ENCODE measurements around the gene PHAF1. TPM values are rescaled to one million over a fixed set of nuclear protein-coding genes. Genes with fewer than 3 reads are reported as not detected.

The PHAF1 gene
- total RNA-seq, 1 experiment from 2014 or later = 15.7 TPM

DNA sequence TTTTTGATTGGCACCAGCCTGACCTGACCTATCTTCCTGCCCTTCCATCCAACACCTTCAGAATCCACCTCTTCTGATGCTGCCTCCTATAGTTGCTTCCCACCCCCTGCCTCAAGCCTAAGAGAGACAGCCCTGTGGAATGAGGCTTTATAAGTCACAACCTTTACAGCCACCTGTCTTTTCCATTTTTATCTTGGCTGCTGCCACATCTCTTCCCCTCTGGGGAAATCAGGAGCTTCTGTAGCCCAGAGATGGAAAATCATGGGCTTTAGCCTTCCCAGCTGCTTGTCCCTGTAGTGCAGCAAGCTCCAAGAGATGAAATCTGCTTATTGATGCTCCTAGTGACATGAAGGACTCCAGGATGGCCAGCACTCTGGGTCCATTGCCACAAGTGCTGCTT is 18.7 kb downstream of the PHAF1 start:
- no TSS peak for BruUV-seq (replicated peaks)
- CTCF ChIA-PET = no interaction called here
- intact Hi-C loops (cut with micrococcal nuclease; ENCODE audit: unreplicated experiment) = no loop called here

DNA sequence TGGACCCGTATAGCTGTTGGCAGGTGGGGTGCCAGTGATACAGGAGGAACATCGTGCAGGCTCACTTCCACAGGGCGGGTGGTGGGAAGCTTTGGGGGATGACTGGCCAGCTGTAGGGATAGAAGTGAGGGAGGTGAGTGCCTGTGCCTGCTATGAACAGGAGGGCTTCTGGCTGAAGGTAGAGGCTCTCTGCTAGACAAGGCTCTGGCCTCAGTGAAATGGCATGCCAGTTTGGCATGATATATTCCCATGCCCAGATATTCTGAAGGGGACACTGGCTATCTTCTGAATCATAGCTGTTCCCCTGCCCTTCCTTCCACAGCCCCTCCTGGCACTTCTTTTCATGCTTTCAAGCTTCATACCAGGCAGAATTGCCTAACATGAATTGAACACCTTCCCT is 19.1 kb downstream of the PHAF1 start:
- H3K27ac ChIP-seq (ENCODE audit: low read length) = no peak overlapping the region
- intact Hi-C loops (cut with micrococcal nuclease; ENCODE audit: unreplicated experiment) (no loop called here), in situ Hi-C loops (cut with HindIII; ENCODE audit: low pct_unique_long_range_greater_than_20kb, low sequenced_read_pairs) (no loop called here)
- H3K27me3 ChIP-seq (ENCODE audit: control insufficient read depth, insufficient read depth, low read length) = no peaks in the 10 kb centered on the region
- no peak for ATAC-seq
- H3K36me3 ChIP-seq (ENCODE audit: control insufficient read depth, insufficient read depth, low read length) = no peaks in the 10 kb centered on the region; the same call in none of the 2 replicates
- no peaks in the 10 kb centered on the region for H3K4me1 ChIP-seq (ENCODE audit: control insufficient read depth, insufficient read depth, low read length)
- DNase-seq (ENCODE audit: low read depth, low spot score) = no peak
- no TSS peak for BruUV-seq (replicated peaks)
- H3K9me3 ChIP-seq (ENCODE audit: control insufficient read depth, insufficient read depth, low read depth, low read length) = no peaks in the 10 kb centered on the region
- POLR2A ChIA-PET = no interaction called here
- no peak overlapping the region for H3K4me3 ChIP-seq (ENCODE audit: low read depth in 2 of 2, low read length in 2 of 2)
- TF ChIP-seq, protein P1, sequence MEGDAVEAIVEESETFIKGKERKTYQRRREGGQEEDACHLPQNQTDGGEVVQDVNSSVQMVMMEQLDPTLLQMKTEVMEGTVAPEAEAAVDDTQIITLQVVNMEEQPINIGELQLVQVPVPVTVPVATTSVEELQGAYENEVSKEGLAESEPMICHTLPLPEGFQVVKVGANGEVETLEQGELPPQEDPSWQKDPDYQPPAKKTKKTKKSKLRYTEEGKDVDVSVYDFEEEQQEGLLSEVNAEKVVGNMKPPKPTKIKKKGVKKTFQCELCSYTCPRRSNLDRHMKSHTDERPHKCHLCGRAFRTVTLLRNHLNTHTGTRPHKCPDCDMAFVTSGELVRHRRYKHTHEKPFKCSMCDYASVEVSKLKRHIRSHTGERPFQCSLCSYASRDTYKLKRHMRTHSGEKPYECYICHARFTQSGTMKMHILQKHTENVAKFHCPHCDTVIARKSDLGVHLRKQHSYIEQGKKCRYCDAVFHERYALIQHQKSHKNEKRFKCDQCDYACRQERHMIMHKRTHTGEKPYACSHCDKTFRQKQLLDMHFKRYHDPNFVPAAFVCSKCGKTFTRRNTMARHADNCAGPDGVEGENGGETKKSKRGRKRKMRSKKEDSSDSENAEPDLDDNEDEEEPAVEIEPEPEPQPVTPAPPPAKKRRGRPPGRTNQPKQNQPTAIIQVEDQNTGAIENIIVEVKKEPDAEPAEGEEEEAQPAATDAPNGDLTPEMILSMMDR (IDR thresholded peaks at IDR 0.05) = no peak
- no peak for TF ChIP-seq TCF7L2 (IDR thresholded peaks at IDR 0.05; ENCODE audit: low read depth, low read length)
- no peak for TF ChIP-seq SIN3A (IDR thresholded peaks at IDR 0.05; ENCODE audit: borderline replicate concordance, insufficient read depth, low read depth, low read length)
- TF ChIP-seq POLR2AphosphoS5 (IDR thresholded peaks at IDR 0.05; ENCODE audit: low read depth, low read length) = no peak
- TF ChIP-seq, protein P2, sequence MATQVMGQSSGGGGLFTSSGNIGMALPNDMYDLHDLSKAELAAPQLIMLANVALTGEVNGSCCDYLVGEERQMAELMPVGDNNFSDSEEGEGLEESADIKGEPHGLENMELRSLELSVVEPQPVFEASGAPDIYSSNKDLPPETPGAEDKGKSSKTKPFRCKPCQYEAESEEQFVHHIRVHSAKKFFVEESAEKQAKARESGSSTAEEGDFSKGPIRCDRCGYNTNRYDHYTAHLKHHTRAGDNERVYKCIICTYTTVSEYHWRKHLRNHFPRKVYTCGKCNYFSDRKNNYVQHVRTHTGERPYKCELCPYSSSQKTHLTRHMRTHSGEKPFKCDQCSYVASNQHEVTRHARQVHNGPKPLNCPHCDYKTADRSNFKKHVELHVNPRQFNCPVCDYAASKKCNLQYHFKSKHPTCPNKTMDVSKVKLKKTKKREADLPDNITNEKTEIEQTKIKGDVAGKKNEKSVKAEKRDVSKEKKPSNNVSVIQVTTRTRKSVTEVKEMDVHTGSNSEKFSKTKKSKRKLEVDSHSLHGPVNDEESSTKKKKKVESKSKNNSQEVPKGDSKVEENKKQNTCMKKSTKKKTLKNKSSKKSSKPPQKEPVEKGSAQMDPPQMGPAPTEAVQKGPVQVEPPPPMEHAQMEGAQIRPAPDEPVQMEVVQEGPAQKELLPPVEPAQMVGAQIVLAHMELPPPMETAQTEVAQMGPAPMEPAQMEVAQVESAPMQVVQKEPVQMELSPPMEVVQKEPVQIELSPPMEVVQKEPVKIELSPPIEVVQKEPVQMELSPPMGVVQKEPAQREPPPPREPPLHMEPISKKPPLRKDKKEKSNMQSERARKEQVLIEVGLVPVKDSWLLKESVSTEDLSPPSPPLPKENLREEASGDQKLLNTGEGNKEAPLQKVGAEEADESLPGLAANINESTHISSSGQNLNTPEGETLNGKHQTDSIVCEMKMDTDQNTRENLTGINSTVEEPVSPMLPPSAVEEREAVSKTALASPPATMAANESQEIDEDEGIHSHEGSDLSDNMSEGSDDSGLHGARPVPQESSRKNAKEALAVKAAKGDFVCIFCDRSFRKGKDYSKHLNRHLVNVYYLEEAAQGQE (IDR thresholded peaks at IDR 0.05; ENCODE audit: insufficient read depth in 1 of 2, low read depth in 2 of 2, low read length in 1 of 2) = no peak
- CTCF ChIA-PET = no interaction called here

More for the DNA sequence above, 18.7 kb downstream of the PHAF1 start:
- H3K4me1 ChIP-seq (ENCODE audit: control insufficient read depth, insufficient read depth, low read length) = no peaks in the 10 kb centered on the region
- in situ Hi-C loops (cut with HindIII; ENCODE audit: low pct_unique_long_range_greater_than_20kb, low sequenced_read_pairs) = no loop called here
- H3K9me3 ChIP-seq (ENCODE audit: control insufficient read depth, insufficient read depth, low read depth, low read length) = no peaks in the 10 kb centered on the region
- no peak overlapping the region for H3K4me3 ChIP-seq (ENCODE audit: low read depth in 2 of 2, low read length in 2 of 2)
- DNase-seq (ENCODE audit: low read depth, low spot score) = no peak
- H3K27ac ChIP-seq (ENCODE audit: low read length) = no peak overlapping the region
- TF ChIP-seq, protein P1 (IDR thresholded peaks at IDR 0.05) = no peak
- TF ChIP-seq TCF7L2 (IDR thresholded peaks at IDR 0.05; ENCODE audit: low read depth, low read length) (no peak), SIN3A (IDR thresholded peaks at IDR 0.05; ENCODE audit: borderline replicate concordance, insufficient read depth, low read depth, low read length) (no peak), POLR2AphosphoS5 (IDR thresholded peaks at IDR 0.05; ENCODE audit: low read depth, low read length) (no peak)
- TF ChIP-seq, protein P2 (IDR thresholded peaks at IDR 0.05; ENCODE audit: insufficient read depth in 1 of 2, low read depth in 2 of 2, low read length in 1 of 2) = no peak
- no peaks in the 10 kb centered on the region; the same call in 1 of the 2 replicates for H3K36me3 ChIP-seq (ENCODE audit: control insufficient read depth, insufficient read depth, low read length)
- POLR2A ChIA-PET = no interaction called here
- ATAC-seq = no peak
- no peaks in the 10 kb centered on the region for H3K27me3 ChIP-seq (ENCODE audit: control insufficient read depth, insufficient read depth, low read length)

Data from Panc1 (cell line).